ENCODE data around the gene RNF144A.
"Not testable (repeated sequence)": the region's sequence is repeated elsewhere in the genome, so short reads cannot be mapped to it uniquely, and the experiment has no call there.

The RNF144A gene

DNA sequence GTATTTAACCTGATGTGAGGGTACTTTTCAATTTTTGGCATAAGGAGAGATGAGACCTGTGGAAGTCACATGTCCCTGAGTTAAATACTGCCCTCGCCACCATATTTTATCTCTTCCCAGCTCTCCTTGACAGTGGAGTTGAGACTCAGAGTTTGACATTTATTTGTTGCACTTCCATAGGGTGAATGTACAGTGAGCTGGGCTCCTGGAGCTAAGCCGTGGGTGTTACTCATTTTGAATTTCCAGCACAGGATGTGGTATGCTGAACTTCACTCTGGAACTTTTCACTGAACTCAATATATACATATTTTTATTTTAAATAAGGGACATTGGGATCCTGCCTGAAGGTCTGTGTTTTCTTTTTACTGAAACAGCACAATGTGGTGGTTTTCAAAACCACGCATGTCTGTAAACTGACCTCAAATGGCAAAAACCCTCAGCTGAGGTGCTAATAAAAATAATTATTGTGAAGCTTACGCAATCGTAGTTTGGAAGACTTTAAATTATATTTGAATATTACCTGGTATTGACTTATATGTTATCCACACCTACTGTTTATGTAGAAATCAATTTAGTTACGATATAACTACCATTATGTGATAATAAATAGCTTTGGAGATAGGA, 12.1 kb downstream of the RNF144A start:
- DNase-seq (ENCODE audit: low read depth), result no peak

GRCh38 chr2:6930923-6931647, 13.9 kb downstream of the RNF144A start:
- no peak for DNase-seq (ENCODE audit: low read depth)

GRCh38 chr2:6931753-6932152, 14.5 kb downstream of the RNF144A start:
- no peak for DNase-seq (ENCODE audit: low read depth)

GRCh38 chr2:6932206-6932605, 15.0 kb downstream of the RNF144A start:
- DNase-seq (ENCODE audit: low read depth), result no peak

- DNase-seq (ENCODE audit: low read depth), result no peak
Observed at GRCh38 chr2:6932828-6933227, 15.6 kb downstream of the RNF144A start.

GRCh38 chr2:6933911-6934310, 16.7 kb downstream of the RNF144A start:
- no peak for DNase-seq (ENCODE audit: low read depth)

- no peak for DNase-seq (ENCODE audit: low read depth)
Observed at GRCh38 chr2:6934345-6934744, 17.1 kb downstream of the RNF144A start.

GRCh38 chr2:6934758-6935651, 17.8 kb downstream of the RNF144A start:
- DNase-seq (ENCODE audit: low read depth), result no peak

GRCh38 chr2:6935652-6936020, 18.4 kb downstream of the RNF144A start:
- DNase-seq (ENCODE audit: low read depth), result not testable (repeated sequence)

GRCh38 chr2:6937157-6937556, 19.9 kb downstream of the RNF144A start:
- no peak for DNase-seq (ENCODE audit: low read depth)

GRCh38 chr2:6937582-6937981, 20.4 kb downstream of the RNF144A start:
- no peak for DNase-seq (ENCODE audit: low read depth)

DNA sequence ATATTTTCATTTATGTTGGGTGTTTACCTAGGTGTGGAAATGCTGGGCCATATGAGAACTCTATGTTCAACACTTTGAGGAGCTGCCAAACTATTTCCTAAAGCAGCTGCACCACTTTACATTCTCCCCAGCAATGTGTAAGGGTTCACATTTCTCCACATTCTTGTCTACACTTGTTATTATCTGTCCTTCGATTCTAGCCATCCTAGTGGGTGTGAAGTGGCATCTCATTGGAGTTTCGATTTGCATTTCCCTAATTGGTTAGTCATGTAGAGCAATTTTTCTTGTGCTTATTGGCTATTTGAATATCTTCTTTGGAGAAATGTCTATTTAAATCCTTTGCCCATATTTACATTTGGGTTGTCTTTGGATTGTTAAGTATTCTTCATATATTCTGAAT, 21.9 kb downstream of the RNF144A start:
- no peak for DNase-seq (ENCODE audit: low read depth)

DNA sequence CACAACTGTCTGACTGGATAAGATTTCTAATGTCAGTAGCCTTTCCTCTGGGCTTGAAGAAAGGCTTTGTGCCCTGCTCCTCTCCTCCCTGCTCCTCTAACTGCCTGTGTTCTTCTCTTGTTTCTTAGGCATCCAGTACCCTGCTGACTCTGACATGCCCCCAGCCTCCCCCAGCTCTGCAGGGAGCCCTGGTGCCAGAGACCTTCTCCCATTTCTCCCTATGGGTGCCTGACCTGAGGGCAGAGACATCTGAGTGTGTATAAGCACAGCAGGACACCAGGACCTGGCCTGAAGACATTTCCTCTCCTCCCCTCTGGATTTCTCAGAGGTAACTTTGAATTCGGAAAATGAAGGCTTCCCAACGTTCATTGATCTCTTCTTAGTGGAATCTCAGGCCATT, 23.6 kb downstream of the RNF144A start:
- no peak for DNase-seq (ENCODE audit: low read depth)

- DNase-seq (ENCODE audit: low read depth), result no peak
Observed at GRCh38 chr2:6941299-6942046, 24.3 kb downstream of the RNF144A start.

DNA sequence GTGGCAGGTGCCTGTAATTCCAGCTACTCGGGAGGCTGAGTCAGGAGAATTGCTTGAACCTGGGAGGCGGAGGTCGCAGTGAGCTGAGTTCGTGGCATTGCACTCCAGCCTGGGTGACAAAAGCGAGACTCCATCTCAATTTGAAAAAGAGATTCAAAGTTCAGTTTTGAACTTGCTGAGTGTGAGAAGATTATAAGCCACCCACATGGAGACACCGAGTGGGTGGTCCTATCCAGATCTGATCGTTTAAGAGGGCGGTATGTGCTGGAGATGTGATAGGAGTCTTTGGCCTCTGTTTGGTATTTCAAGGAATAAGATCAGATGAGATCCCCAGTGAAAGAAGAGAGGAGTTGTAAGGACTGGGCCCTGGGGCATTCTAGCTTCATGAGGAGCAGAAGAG, 25.6 kb downstream of the RNF144A start:
- no peak for DNase-seq (ENCODE audit: low read depth)

DNA sequence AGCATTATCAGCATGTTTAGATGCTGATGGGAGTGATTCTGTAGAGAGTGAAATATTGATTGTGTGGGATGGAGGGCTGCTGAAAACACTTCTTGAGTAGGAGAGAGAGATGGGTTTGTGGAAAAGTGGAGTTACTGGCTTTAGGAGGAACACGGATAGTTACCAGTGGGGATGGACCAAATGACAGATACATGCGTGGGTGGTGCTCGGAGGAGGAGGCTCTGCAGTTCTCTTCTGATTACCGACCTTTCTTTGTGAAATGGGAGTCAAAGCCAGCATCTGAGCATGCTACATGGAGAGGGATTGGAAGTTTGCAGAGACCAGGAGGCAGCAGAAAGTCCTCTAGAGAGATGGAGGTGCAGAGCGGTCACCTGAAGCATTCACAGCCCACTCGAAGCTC, 26.3 kb downstream of the RNF144A start:
- DNase-seq (ENCODE audit: low read depth), result no peak

- DNase-seq (ENCODE audit: low read depth), result no peak
Observed at GRCh38 chr2:6943971-6944370, 26.8 kb downstream of the RNF144A start.

GRCh38 chr2:6944555-6944954, 27.3 kb downstream of the RNF144A start:
- DNase-seq (ENCODE audit: low read depth), result no peak

DNA sequence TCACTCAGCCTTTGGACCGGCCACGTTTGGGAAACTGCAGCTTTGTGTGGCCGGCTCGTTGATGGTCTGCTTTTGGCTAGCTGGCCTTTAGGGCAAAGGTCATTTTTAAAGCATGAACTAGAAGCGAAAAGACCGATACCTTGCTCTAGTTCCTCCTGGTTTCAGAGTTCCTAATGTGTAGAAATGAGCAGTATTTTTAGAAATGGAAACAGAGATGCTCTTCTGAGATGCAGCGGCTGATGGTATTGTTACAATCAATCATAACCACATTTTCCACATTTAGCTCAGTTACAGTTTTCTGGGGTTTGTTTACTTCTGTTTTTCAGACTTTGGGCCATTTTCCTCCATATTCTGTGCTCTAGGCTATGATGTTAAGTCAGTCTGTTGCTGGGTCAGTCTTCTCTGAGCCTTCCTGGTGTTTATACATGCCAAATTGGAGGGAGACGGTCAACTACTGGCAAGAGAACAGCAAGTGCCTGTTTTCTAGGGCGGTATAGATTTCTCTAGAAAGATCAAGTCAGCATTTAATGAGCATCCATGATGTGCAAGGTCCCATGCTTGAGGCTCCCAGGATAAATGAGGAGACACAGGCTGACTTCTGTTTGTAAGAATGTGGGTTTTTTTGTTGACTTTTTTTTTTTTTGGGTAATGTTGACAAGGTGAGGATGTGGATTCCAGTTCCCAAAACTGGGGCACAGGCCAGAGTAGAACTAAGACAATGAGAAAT, 28.0 kb downstream of the RNF144A start:
- DNase-seq (ENCODE audit: low read depth), result no peak

GRCh38 chr2:6945821-6946220, 28.6 kb downstream of the RNF144A start:
- no peak for DNase-seq (ENCODE audit: low read depth)

DNA sequence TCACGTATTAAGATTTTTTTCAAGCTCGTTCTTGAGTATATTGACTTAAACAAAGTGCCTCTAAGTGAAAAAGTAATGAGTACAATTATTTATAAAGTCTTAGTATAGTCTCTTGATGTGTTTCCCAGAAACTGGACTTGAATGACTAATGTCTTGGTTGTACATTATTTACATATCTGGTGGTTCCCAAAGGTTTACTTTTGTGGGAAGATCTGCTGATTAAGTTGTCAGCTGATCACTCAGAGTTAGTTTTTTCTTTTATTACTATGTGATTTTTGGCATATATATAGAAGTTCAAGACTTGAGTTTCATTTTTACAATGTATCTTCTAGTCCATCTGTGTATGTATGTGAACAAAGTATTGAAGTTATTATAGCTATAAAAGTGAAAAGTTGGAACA, 29.5 kb downstream of the RNF144A start:
- no peak for DNase-seq (ENCODE audit: low read depth)
